Activated naive CD8-positive, alpha-beta T cell treated with anti-CD3 and anti-CD28 coated beads, Interleukin-2, amount 10 ng/mL, durations not matched to agents 7 days and 5 days (primary cell): ENCODE measurements around the gene AGXT2. TPM values are rescaled to one million over a fixed set of nuclear protein-coding genes. Genes with fewer than 3 reads are reported as not detected.

ENCODE experiments used
- ATAC-seq: fragments of 150-1000 bp; cut with Tn5 transposase; one replicate; pipeline ENCODE4 v1.10.0; 2021; ENCODE audit warnings: low read depth, moderate library complexity
- POLR2A ChIA-PET: fragments of 350-600 bp; sonication (Branson Sonifier 250); formaldehyde crosslinking; loops from one replicate; lab custom pipeline; 2021; ENCODE audit warnings: antibody characterized with exemption; lab: Charles Lee
- DNase-seq: peaks from one replicate; pipeline ENCODE4 v3.0.0; 2021
- H3K27ac Mint-ChIP-seq: one replicate; pipeline ENCODE4 v1.8.0; 2022; ENCODE audit warnings: mild to moderate bottlenecking, mixed read lengths
- H3K27me3 Mint-ChIP-seq: one replicate; pipeline ENCODE4 v1.8.0; 2022; ENCODE audit warnings: mild to moderate bottlenecking, moderate library complexity, mixed read lengths
- H3K36me3 Mint-ChIP-seq: one replicate; pipeline ENCODE4 v1.8.0; 2021; ENCODE audit warnings: mild to moderate bottlenecking, mixed read lengths
- H3K4me1 Mint-ChIP-seq: one replicate; pipeline ENCODE4 v1.8.0; 2021; ENCODE audit warnings: mixed read lengths
- H3K4me3 Mint-ChIP-seq: one replicate; pipeline ENCODE4 v1.8.0; 2022; ENCODE audit warnings: mild to moderate bottlenecking, moderate library complexity, mixed read lengths
- H3K9me3 Mint-ChIP-seq: one replicate; pipeline ENCODE4 v1.8.0; 2021; ENCODE audit warnings: mixed read lengths
- total RNA-seq, 2 experiments: library from RNA; stranded (reverse); gene quantifications; one replicate each; pipeline ENCODE4 v1.2.3, GENCODE V29; 2021

AGXT2 gene
- total RNA-seq, 2 experiments from 2014 or later: not detected

- H3K27ac Mint-ChIP-seq: no peak overlapping the region
- no peak for DNase-seq
- no peaks in the 10 kb centered on the region for H3K9me3 Mint-ChIP-seq
- ATAC-seq: peak; percentile 45
- H3K27me3 Mint-ChIP-seq: no peaks in the 10 kb centered on the region
- H3K36me3 Mint-ChIP-seq: peaks cover 5% of the 10 kb centered on the region
- no peak overlapping the region for H3K4me3 Mint-ChIP-seq
- peaks cover 10% of the 10 kb centered on the region for H3K4me1 Mint-ChIP-seq
- POLR2A ChIA-PET: no interaction called here
These were observed 89.7 kb downstream of the AGXT2 start for GRCh38 chr5:34957857-34958690.

DNA sequence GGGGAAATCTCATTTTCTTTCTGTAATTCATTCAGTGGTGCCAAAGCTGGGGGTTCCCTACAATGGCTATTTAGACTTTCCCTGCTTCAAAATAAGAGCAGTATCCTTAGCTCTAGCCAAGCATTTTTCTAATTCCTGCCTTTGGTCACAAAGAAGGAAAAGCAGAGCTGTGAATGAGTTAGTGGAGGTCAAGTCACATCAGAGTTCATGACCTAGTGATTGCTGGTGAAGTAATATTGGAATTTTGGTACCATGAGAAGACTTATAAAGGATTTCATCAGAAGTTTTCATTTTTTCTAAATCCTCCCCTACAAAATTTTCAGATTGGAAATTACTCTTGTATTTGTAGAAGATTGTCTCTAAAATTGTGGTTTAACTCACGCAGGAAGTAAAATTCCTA is 90.4 kb downstream of the AGXT2 start:
- ATAC-seq (no peak), DNase-seq (no peak)
- POLR2A ChIA-PET: no interaction called here
- peaks cover 5% of the 10 kb centered on the region for H3K36me3 Mint-ChIP-seq
- no peaks in the 10 kb centered on the region for H3K27me3 Mint-ChIP-seq
- H3K27ac Mint-ChIP-seq: no peak overlapping the region
- H3K9me3 Mint-ChIP-seq: no peaks in the 10 kb centered on the region
- H3K4me1 Mint-ChIP-seq: peaks cover 10% of the 10 kb centered on the region
- no peak overlapping the region for H3K4me3 Mint-ChIP-seq

Other genes starting within 250 kb of the AGXT2 start
- gene TTC23L, start 208.8 kb downstream of the AGXT2 start, total RNA-seq: not detected
- 10 to 100 TPM; 27.6 to 30.6 TPM for gene RAD1, start 132.4 kb downstream of the AGXT2 start, total RNA-seq
- 10 to 100 TPM; 32.9 to 33.9 TPM for gene BRIX1, start 132.2 kb downstream of the AGXT2 start, total RNA-seq
- gene DNAJC21, start 118.4 kb downstream of the AGXT2 start, total RNA-seq: 10 to 100 TPM; 56.7 to 61.0 TPM
- gene PRLR, start 182.5 kb upstream of the AGXT2 start, total RNA-seq: not detected